ENCODE results near the gene POU2AF2.
"Not testable (repeated sequence)": the region's sequence is repeated elsewhere in the genome, so short reads cannot be mapped to it uniquely, and the experiment has no call there.

POU2AF2 gene

GRCh38 chr11:111245425-111245824, at the start of gene POU2AF2:
TSS of gene POU2AF2 (plus strand) at chr11:111245725. CDS start at chr11:111245854, 129 bp downstream.
- no peak for DNase-seq

GRCh38 chr11:111200010-111200534, 45.5 kb upstream of the POU2AF2 start:
- DNase-seq: no peak

- no peak for DNase-seq
Measured at GRCh38 chr11:111204211-111204610, 41.3 kb upstream of the POU2AF2 start.

GRCh38 chr11:111205632-111206385, 39.7 kb upstream of the POU2AF2 start:
- no peak for DNase-seq

- no peak for DNase-seq
Measured at GRCh38 chr11:111206472-111206871, 39.1 kb upstream of the POU2AF2 start.

GRCh38 chr11:111207213-111207612, 38.3 kb upstream of the POU2AF2 start:
- no peak for DNase-seq

- DNase-seq: no peak
Measured at GRCh38 chr11:111209543-111210355, 35.8 kb upstream of the POU2AF2 start.

DNA sequence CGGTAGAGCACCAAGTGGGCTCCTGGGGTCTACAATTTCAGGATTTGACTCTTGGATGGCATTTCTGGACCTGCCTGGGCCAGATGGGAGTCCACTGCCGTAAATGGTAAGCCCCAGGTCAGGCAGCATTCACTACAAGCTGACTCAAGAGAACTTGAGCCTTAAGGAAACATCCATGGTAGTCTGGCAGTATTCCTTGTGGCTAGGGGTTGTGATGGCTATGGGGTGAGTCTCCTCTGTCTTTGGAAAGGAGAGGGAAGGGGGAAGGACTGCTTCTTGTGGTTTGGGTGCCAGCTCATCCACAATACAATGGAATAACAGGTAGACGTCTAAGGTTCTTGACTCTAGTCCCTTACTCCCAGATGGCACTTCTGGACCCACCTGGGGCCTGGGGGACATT, 32.3 kb upstream of the POU2AF2 start:
- DNase-seq: no peak

DNA sequence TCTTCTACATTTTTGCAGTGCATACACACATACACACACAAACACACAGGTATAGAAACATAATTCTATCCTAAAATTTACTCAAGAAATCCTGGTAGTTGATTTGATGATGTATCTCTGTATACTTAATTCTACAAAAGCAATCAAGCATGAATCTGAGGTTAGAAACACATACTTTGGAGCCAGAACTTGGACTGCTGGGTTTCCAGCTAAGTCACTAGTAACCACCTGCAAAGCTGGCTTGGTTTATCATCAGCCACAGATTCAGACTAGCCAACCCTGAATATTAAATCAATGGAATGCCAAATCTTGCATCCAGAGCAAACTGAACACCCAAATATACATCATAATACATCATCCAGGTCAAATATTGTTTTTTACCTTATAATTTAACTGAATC, 24.8 kb upstream of the POU2AF2 start:
- DNase-seq: no peak

GRCh38 chr11:111221208-111221607, 24.3 kb upstream of the POU2AF2 start:
- no peak for DNase-seq

DNA sequence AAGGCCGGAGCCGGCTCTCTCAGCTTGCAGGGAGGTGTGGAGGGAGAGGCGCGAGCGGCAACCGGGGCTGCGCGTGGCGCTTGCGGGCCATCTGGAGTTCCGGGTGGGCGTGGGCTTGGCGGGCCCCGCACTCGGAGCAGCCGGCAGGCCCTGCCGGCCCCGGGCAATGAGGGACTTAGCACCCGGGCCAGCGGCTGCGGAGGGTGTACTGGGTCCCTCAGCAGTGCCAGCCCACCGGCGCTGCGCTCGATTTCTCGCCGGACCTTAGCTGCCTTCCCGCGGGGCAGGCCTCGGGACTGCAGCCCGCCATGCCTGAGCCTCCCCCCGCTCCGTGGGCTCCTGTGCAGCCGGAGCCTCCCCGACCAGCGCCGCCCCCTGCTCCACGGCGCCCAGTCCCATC, 23.6 kb upstream of the POU2AF2 start:
- not testable (repeated sequence) for DNase-seq

DNA sequence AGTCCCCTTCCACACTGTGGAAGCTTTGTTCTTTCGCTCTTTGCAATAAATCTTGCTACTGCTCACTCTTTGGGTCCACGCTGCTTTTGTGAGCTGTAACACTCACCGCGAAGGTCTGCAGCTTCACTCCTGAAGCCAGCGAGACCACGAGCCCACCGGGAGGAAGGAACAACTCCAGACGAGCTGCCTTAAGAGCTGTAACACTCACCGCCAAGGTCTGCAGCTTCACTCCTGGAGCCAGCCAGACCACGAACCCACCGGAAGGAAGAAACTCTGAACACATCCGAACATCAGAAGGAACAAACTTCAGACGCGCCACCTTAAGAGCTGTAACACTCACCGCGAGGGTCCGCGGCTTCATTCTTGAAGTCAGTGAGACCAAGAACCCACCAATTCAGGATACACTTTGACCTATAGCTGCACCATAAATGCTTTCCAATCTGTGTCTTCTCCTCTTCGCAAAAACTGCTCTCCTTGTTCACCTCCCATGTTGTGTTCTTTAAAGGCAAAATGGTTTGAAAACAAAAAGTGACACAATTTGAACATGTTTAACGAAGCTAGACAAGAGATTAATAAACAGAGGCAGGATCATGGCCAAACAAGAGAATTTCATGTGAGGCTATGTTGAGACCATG, 22.6 kb upstream of the POU2AF2 start:
- DNase-seq: peak; percentile 27

GRCh38 chr11:111225881-111226280, 19.6 kb upstream of the POU2AF2 start:
- no peak for DNase-seq

DNA sequence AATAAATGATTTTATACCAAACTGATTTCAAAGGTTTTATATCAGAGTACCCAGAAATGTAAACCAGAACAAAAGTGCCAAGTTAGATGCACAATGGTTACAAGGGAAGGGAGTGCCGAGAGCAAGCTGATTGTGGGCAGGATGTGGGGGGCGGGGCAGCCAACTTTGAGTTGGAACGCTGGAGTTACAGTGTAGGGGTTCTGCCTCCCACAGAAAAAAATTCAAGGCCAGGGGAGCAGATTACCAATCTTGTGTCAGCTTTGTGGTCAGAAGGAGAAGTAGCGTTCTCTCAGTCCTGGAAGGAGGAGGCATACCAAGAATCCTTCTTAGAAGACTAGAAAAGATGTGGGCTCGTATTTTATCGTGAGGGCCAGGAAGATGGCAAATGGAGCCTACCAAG, 15.9 kb upstream of the POU2AF2 start:
- peak; percentile 36 for DNase-seq

GRCh38 chr11:111230122-111230465, 15.4 kb upstream of the POU2AF2 start:
- DNase-seq: no peak

- no peak for DNase-seq
Measured at GRCh38 chr11:111231836-111232235, 13.7 kb upstream of the POU2AF2 start.

DNA sequence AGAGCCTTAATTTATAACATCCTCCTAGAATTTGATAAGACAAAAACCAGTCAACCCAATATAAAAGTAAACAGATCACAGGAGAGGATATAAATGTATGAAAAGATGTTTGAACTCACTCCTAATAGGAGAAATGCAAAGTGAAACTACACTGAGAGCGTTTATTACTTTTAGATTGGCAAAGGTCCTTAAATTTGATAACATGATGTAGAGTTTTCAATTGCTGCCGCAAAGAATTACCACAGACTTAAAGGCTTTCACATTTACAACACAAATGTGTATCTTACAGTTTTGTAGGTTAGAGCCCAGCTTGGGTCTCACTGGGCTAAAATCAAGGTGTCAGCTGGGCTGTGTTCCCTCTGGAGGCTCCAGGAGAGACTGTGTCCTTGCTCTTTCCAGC, 9.1 kb upstream of the POU2AF2 start:
- DNase-seq: no peak

GRCh38 chr11:111237926-111238325, 7.6 kb upstream of the POU2AF2 start:
- no peak for DNase-seq

DNA sequence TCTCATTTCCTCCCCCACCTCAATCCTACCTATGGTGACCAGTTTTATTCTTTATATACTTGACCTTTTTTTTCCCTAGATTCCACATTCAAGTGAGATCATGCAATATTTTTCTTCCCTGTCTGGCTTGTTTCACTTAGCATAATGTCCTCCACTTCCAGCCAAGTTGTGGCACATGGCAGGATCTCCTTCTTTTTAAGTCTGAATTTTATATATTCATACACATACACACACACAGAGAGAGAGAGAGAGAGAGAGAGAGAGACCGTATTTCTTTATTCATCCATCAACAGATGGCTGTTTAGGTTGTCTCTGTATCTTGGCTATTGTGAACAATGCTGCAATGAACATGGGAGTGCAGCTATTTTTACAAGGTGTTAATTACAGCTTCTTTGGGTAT, 1.4 kb downstream of the POU2AF2 start:
- DNase-seq: no peak

- DNase-seq: no peak
Measured at GRCh38 chr11:111250936-111251335, 5.4 kb downstream of the POU2AF2 start.

DNA sequence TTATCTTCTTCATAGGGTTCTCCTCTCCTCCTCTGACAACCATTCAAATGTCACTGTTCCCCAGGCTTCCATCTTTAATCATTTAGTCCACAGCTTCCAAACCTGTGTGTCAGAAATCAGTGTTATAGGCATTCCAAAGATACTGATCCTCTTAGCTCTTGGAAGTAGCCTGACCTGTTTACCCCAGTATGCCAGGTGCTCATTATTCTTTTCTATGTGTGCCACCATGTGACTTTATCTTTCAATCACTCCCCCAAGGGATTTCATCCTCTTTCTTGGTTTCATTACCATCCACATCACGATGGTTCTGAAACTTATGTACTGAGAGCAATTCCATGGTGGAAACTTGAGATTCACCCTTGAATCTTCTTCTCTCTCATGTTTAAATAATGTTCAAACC, 7.6 kb downstream of the POU2AF2 start:
- no peak for DNase-seq

- no peak for DNase-seq
Measured at GRCh38 chr11:111253630-111254029, 8.1 kb downstream of the POU2AF2 start.

DNA sequence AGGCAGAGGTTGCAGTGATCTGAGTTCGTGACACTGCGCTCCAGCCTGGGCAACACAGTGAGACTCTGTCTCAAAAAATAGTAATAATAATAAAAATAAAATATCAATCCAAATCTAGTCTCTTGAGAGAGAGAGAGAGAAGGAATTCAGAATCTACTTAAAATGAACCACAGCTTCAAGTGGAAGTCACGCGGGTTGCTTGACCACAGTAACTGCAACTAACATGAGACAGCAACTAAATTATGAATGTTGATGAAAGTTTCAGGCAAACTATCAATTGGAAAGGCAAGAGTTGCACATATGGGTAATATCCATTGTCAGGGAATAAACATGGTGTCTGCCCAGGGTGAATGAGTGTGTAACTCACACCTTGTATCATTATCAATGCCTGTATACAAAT, 12.5 kb downstream of the POU2AF2 start:
- DNase-seq: no peak

- DNase-seq: no peak
Measured at GRCh38 chr11:111259896-111260295, 14.4 kb downstream of the POU2AF2 start.

All from CD4-positive, alpha-beta T cell treated with Interleukin-17A for 4 hours (primary cell).